HCT116 (cell line): Measurements from ENCODE around the gene SLCO2B1. TPM values are rescaled to one million over a fixed set of nuclear protein-coding genes. Genes with fewer than 3 reads are reported as not detected.

Source experiments
- ATAC-seq: fragments of 200-7000 bp; cut with Tn5 transposase; 2 replicates; pipeline ENCODE4 v1.9.1; 2020; ENCODE audit warnings: mild to moderate bottlenecking, moderate library complexity
- BruUV-seq: library from RNA; stranded (reverse); fragments of 400-500 nt; replicated peaks from 2 replicates; lab custom pipeline; 2021; lab: Mats Ljungman, UMichigan
- CTCF ChIA-PET: fragments of 300-600 bp; sonication (Branson Sonifier 250); formaldehyde crosslinking; loops from one replicate; lab custom pipeline; 2021; ENCODE audit warnings: antibody characterized with exemption; lab: Charles Lee
- POLR2A ChIA-PET: fragments of 300-600, 350-600 bp; sonication (Branson Sonifier 250); formaldehyde crosslinking; loops from one replicate; lab custom pipeline; 2021; ENCODE audit warnings: antibody characterized with exemption; lab: Charles Lee
- RAD21 ChIA-PET, 2 experiments: fragments of 300-600 bp; sonication (Branson Sonifier 250); formaldehyde crosslinking; loops; one replicate each; lab custom pipeline; 2023; ENCODE audit warnings: low total read pairs in 2 of 2; ENCODE audit not compliant: uncharacterized antibody in 2 of 2, unreplicated experiment in 2 of 2, low non-redundant PET in 1 of 2; lab: Charles Lee
- DNase-seq: peaks from one replicate; pipeline ENCODE4 v3.0.0-alpha.2; 2010; ENCODE audit warnings: low read depth, low spot score
- H2AFZ ChIP-seq: fragments of 200-600 bp; shearing (Covaris generic), sonication (generic); 2 replicates; pipeline ENCODE4 v1.6.1; 2017; ENCODE audit warnings: low read depth, mixed run types, mixed read lengths, antibody characterized with exemption, low read length; ENCODE audit not compliant: poor library complexity, severe bottlenecking
- H3K27ac ChIP-seq: 2 replicates; pipeline ENCODE4 v1.5.1; 2012; ENCODE audit warnings: low read depth, low read length
- H3K27me3 ChIP-seq: fragments of 200-600 bp; sonication (generic); 2 replicates; pipeline ENCODE4 v1.6.1; 2016; ENCODE audit warnings: mixed run types, low read length, mixed read lengths; ENCODE audit not compliant: insufficient read depth
- H3K36me3 ChIP-seq, 2 experiments: fragments of 200-500 bp in 1 of 2; fragments of 200-600 bp in 1 of 2; sonication (Bioruptor generic) in 1 of 2; sonication (generic) in 1 of 2; 2 replicates each; pipeline versions ENCODE4 v1.5.1 to v1.6.1; 2014 to 2016; ENCODE audit warnings: low read length in 2 of 2, inconsistent platforms in 1 of 2, mixed read lengths in 1 of 2, mixed run types in 1 of 2; ENCODE audit not compliant: insufficient read depth in 2 of 2, control insufficient read depth in 1 of 2
- H3K4me1 ChIP-seq, 2 experiments: fragments of 200-600 bp in 1 of 2; sonication (generic) in 1 of 2; 2 replicates each; pipeline versions ENCODE4 v1.5.1 to v1.6.1; 2012 to 2017; ENCODE audit warnings: low read length in 2 of 2, inconsistent platforms in 1 of 2, mild to moderate bottlenecking in 1 of 2, mixed read lengths in 1 of 2, mixed run types in 1 of 2, moderate library complexity in 1 of 2; ENCODE audit not compliant: insufficient read depth in 2 of 2, control insufficient read depth in 1 of 2
- H3K4me2 ChIP-seq: fragments of 200-600 bp; sonication (generic); 2 replicates; pipeline ENCODE4 v1.6.1; 2017; ENCODE audit warnings: mixed run types, low read length, mixed read lengths
- H3K4me3 ChIP-seq, 2 experiments: fragments of 200-600 bp in 1 of 2; sonication (generic) in 1 of 2; replicated peaks in 1 of 2; 2 replicates each; pipeline ENCODE4 v1.5.1; 2011 to 2016; ENCODE audit warnings: low read length in 2 of 2, control low read depth in 1 of 2, low read depth in 1 of 2, mild to moderate bottlenecking in 1 of 2, mixed read lengths in 1 of 2, mixed run types in 1 of 2
- H3K79me2 ChIP-seq: fragments of 200-600 bp; sonication (generic); 2 replicates; pipeline ENCODE4 v1.6.1; 2017; ENCODE audit warnings: mild to moderate bottlenecking, mixed run types, low read length, moderate library complexity, mixed read lengths; ENCODE audit not compliant: insufficient read depth
- H3K9ac ChIP-seq: fragments of 200-600 bp; sonication (generic); 2 replicates; pipeline ENCODE4 v1.6.1; 2016; ENCODE audit warnings: low read length, mixed read lengths
- H3K9me2 ChIP-seq: fragments of 200-600 bp; sonication (generic), shearing (Covaris generic); 2 replicates; pipeline ENCODE4 v1.6.1; 2017; ENCODE audit warnings: mixed run types, mild to moderate bottlenecking, moderate library complexity; ENCODE audit not compliant: insufficient read depth
- H3K9me3 ChIP-seq, 2 experiments: fragments of 200-500 bp in 1 of 2; fragments of 200-600 bp in 1 of 2; sonication (Bioruptor generic) in 1 of 2; sonication (generic) in 1 of 2; 2 replicates each; pipeline ENCODE4 v1.6.1; 2014 to 2017; ENCODE audit warnings: low read length in 2 of 2, mixed read lengths in 2 of 2, inconsistent platforms in 1 of 2, low read depth in 1 of 2, mild to moderate bottlenecking in 1 of 2, mixed run types in 1 of 2, moderate library complexity in 1 of 2; ENCODE audit not compliant: control insufficient read depth in 1 of 2, insufficient read depth in 1 of 2
- H4K20me1 ChIP-seq: fragments of 200-600 bp; sonication (generic), shearing (Covaris generic); 2 replicates; pipeline ENCODE4 v1.6.1; 2017; ENCODE audit warnings: mixed run types, mild to moderate bottlenecking, moderate library complexity; ENCODE audit not compliant: insufficient read depth
- CBX3 ChIP-seq: IDR thresholded peaks from 2 replicates; pipeline ENCODE4 v1.6.1; 2012; ENCODE audit warnings: low read depth
- CEBPB ChIP-seq: IDR thresholded peaks from 2 replicates; pipeline ENCODE4 v1.6.1; 2012; ENCODE audit warnings: low read depth
- CTCF ChIP-seq, 3 experiments: fragments of 200-600 bp in 1 of 3; sonication (generic) in 1 of 3; IDR thresholded peaks in 2 of 3; conservative IDR thresholded peaks in 1 of 3; 2 replicates each; pipeline ENCODE4 v1.5.1; 2012 to 2017; ENCODE audit warnings: low read depth in 2 of 3, low read length in 2 of 3, antibody characterized with exemption in 1 of 3, borderline replicate concordance in 1 of 3, control low read depth in 1 of 3, mild to moderate bottlenecking in 1 of 3, mixed read lengths in 1 of 3, mixed run types in 1 of 3, moderate library complexity in 1 of 3; ENCODE audit not compliant: insufficient read depth in 1 of 3
- EGR1 ChIP-seq: IDR thresholded peaks from 2 replicates; pipeline ENCODE4 v1.6.1; 2012; ENCODE audit warnings: low read depth
- ELF1 ChIP-seq: IDR thresholded peaks from 2 replicates; pipeline ENCODE4 v1.6.1; 2012; ENCODE audit warnings: low read depth, borderline replicate concordance
- FOSL1 ChIP-seq: IDR thresholded peaks from 2 replicates; pipeline ENCODE4 v1.6.1; 2012; ENCODE audit warnings: low read depth
- JUND ChIP-seq: IDR thresholded peaks from 2 replicates; pipeline ENCODE4 v1.6.1; 2012
- MAX ChIP-seq: IDR thresholded peaks from 2 replicates; pipeline ENCODE4 v1.6.1; 2012
- POLR2A ChIP-seq: IDR thresholded peaks from 2 replicates; pipeline ENCODE4 v1.7.0; 2011; ENCODE audit warnings: borderline replicate concordance; ENCODE audit not compliant: insufficient read depth, insufficient read length; ENCODE audit errors: extremely low read depth
- POLR2AphosphoS5 ChIP-seq: IDR thresholded peaks from 2 replicates; pipeline ENCODE4 v1.6.1; 2011; ENCODE audit warnings: mild to moderate bottlenecking, low read depth, low read length, moderate library complexity
- RAD21 ChIP-seq: IDR thresholded peaks from 2 replicates; pipeline ENCODE4 v1.6.1; 2012; ENCODE audit warnings: low read depth, mild to moderate bottlenecking
- SIN3A ChIP-seq: IDR thresholded peaks from 2 replicates; pipeline ENCODE4 v1.6.1; 2012; ENCODE audit warnings: low read depth
- SP1 ChIP-seq: IDR thresholded peaks from 2 replicates; pipeline ENCODE4 v1.6.1; 2012; ENCODE audit warnings: low read depth
- SRF ChIP-seq: IDR thresholded peaks from 2 replicates; pipeline ENCODE4 v1.6.1; 2012; ENCODE audit warnings: low read depth
- TCF7L2 ChIP-seq: IDR thresholded peaks from 2 replicates; pipeline ENCODE4 v1.7.0; 2011; ENCODE audit warnings: borderline replicate concordance, inconsistent platforms; ENCODE audit not compliant: insufficient read depth, insufficient read length; ENCODE audit errors: extremely low read depth
- YY1 ChIP-seq: IDR thresholded peaks from 2 replicates; pipeline ENCODE4 v1.6.1; 2011; ENCODE audit warnings: low read length, low read depth, moderate library complexity, mild to moderate bottlenecking; ENCODE audit not compliant: insufficient replicate concordance; ENCODE audit errors: extremely low read depth
- ZBTB33 ChIP-seq: IDR thresholded peaks from 2 replicates; pipeline ENCODE4 v1.6.1; 2011; ENCODE audit warnings: mild to moderate bottlenecking, low read length, moderate library complexity; ENCODE audit not compliant: insufficient replicate concordance; ENCODE audit errors: extremely low read depth
- ZFX ChIP-seq: fragments of 450-650 bp; IDR thresholded peaks from 2 replicates; pipeline ENCODE4 v1.6.1; 2017
- ZNF274 ChIP-seq: fragments of 200-500 bp; sonication (Bioruptor generic); IDR thresholded peaks from 2 replicates; pipeline ENCODE4 v1.6.1; 2014; ENCODE audit warnings: mild to moderate bottlenecking, low read depth, low read length, inconsistent platforms
- intact Hi-C: fragments of 100-400 bp; cut with micrococcal nuclease; formaldehyde crosslinking; loops from 2 replicates; pipeline ENCODE4 v1.10.0; 2022
- total RNA-seq: library from RNA; stranded (reverse); gene quantifications from one replicate; pipeline ENCODE4 v1.2.1, GENCODE V29; 2021; ENCODE audit not compliant: unreplicated experiment
- TF ChIP-seq, protein P1 (sequence below): IDR thresholded peaks from 2 replicates; pipeline ENCODE4 v1.6.1; 2012; ENCODE audit warnings: low read depth

SLCO2B1 gene
- total RNA-seq, 1 experiment from 2014 or later, result 0.81 TPM

DNA sequence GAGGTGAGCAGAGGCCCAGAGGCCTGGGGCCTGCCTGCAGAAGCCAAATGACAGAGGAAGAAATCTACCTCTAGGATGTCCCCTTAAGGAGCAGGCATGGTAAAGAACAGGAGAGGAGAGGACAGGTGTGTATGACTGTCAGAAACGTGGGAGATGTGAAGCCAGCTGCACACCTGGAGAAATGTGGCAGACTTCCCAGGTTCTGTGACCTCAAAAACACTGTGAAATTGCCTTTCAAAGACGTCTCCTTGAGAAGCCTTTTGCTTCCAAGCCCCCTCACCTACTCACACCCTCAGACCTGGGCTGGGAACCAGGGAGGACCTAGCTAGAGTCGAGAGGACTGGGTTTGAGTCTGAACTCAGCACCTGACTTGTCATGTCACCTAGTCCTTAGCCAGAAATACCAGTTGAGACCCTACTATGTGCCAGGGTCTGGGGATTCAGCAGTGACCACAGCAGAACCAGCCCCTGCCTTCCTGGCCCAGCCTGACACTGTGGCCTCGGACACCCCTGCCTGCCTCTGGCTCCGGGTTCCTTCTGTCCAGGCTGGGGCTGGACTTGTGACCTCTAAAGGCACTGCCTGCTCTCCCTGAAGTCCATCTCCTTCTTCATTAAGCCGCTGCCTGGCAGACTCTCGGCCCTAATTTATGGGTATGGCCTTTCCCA lies 95.2 kb downstream of the SLCO2B1 start:
- H4K20me1 ChIP-seq, result no peaks in the 10 kb centered on the region
- no TSS peak for BruUV-seq
- TF ChIP-seq ZNF274 (no peak), EGR1 (no peak), SRF (no peak), MAX (no peak), POLR2AphosphoS5 (no peak), POLR2A (no peak), FOSL1 (no peak), ELF1 (no peak), JUND (no peak), SIN3A (no peak), CEBPB (no peak), ZBTB33 (no peak), RAD21 (no peak), CTCF (IDR thresholded peaks at IDR 0.05 in 2 of 3, conservative IDR thresholded peaks at IDR 0.05 in 1 of 3; ENCODE audit: borderline replicate concordance in 1 of 3, insufficient read depth in 1 of 3, low read depth in 2 of 3, low read length in 2 of 3) (no peak), YY1 (no peak), ZFX (no peak), CBX3 (no peak), SP1 (no peak), TCF7L2 (no peak)
- TF ChIP-seq, protein P1, sequence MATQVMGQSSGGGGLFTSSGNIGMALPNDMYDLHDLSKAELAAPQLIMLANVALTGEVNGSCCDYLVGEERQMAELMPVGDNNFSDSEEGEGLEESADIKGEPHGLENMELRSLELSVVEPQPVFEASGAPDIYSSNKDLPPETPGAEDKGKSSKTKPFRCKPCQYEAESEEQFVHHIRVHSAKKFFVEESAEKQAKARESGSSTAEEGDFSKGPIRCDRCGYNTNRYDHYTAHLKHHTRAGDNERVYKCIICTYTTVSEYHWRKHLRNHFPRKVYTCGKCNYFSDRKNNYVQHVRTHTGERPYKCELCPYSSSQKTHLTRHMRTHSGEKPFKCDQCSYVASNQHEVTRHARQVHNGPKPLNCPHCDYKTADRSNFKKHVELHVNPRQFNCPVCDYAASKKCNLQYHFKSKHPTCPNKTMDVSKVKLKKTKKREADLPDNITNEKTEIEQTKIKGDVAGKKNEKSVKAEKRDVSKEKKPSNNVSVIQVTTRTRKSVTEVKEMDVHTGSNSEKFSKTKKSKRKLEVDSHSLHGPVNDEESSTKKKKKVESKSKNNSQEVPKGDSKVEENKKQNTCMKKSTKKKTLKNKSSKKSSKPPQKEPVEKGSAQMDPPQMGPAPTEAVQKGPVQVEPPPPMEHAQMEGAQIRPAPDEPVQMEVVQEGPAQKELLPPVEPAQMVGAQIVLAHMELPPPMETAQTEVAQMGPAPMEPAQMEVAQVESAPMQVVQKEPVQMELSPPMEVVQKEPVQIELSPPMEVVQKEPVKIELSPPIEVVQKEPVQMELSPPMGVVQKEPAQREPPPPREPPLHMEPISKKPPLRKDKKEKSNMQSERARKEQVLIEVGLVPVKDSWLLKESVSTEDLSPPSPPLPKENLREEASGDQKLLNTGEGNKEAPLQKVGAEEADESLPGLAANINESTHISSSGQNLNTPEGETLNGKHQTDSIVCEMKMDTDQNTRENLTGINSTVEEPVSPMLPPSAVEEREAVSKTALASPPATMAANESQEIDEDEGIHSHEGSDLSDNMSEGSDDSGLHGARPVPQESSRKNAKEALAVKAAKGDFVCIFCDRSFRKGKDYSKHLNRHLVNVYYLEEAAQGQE, result no peak
- intact Hi-C loops, result no loop called here
- no peaks in the 10 kb centered on the region for H3K79me2 ChIP-seq
- H3K36me3 ChIP-seq, result no peaks in the 10 kb centered on the region
- no peak overlapping the region for H3K4me3 ChIP-seq
- ChIA-PET POLR2A (no interaction called here), RAD21 (no interaction called here), CTCF (interaction anchor here (3.7 to 7.1 kb wide), 2 partner anchors 103 to 223 kb away, joined by 69 to 160 read pairs; no protein-coding TSS in a partner anchor)
- DNase-seq (no peak), ATAC-seq (no peak)
- H3K9me2 ChIP-seq, result no peaks in the 10 kb centered on the region
- no peaks in the 10 kb centered on the region for H3K9me3 ChIP-seq
- no peak overlapping the region for H2AFZ ChIP-seq
- H3K4me1 ChIP-seq, result peaks cover 0 to 6% of the 10 kb centered on the region in 2 experiments; a peak in 1 of 4 replicates
- H3K4me2 ChIP-seq, result no peak overlapping the region
- H3K27me3 ChIP-seq, result no peaks in the 10 kb centered on the region
- H3K9ac ChIP-seq, result no peak overlapping the region
- H3K27ac ChIP-seq, result no peak overlapping the region
